Measurements from ENCODE around the gene CLOCK. TPM values are rescaled to one million over a fixed set of nuclear protein-coding genes. Genes with fewer than 3 reads are reported as not detected.
A peak's percentile ranks its signal among the peaks of the same experiment; 100 is the strongest.
"Not testable (repeated sequence)": the region's sequence is repeated elsewhere in the genome, so short reads cannot be mapped to it uniquely, and the experiment has no call there.

The CLOCK gene
- total RNA-seq (2022) (37.6 and 44.0 TPM in 2 replicates), Bru-seq, nascent RNA (percentile 84 among the genes with signal in this experiment), BruChase-seq, experiment 1, labeled RNA remaining after a 6-hour chase (percentile 88 among the genes with signal in this experiment), BruChase-seq, experiment 2, labeled RNA remaining after a 2-hour chase (percentile 85 among the genes with signal in this experiment)
- long read RNA-seq, partial matches to known transcripts: 2 of 31 reads
- long read RNA-seq, other reads (novel, unspliced or antisense): 28 of 31 reads

- TF ChIP-seq CTCF (IDR thresholded peaks at IDR 0.05; ENCODE audit: unreplicated experiment): peak; percentile 29
- Mint-ChIP-seq H3K27me3 (ENCODE audit: insufficient read depth, unreplicated experiment) (no peaks in the 10 kb centered on the region), H3K4me3 (ENCODE audit: unreplicated experiment) (peak within 1 kb of the TSS; percentile 87), H3K36me3 (ENCODE audit: insufficient read depth, unreplicated experiment) (peaks cover 7% of the 10 kb centered on the region), H3K4me1 (ENCODE audit: insufficient read depth, unreplicated experiment) (peaks cover 53% of the 10 kb centered on the region), H3K27ac (ENCODE audit: low read depth, unreplicated experiment) (peak within 1 kb of the TSS; percentile 49), H3K9me3 (ENCODE audit: unreplicated experiment) (no peaks in the 10 kb centered on the region)
- no TSS peak for BruUV-seq (replicated peaks)
- POLR2A ChIA-PET: interaction anchor here (0.5 to 4.8 kb wide), 20 partner anchors 22 to 976 kb away, joined by 3 to 55 read pairs (median 4); partner anchors contain the start of genes NMU and TMEM165
- CTCF ChIA-PET: interaction anchor here (0.7 to 0.9 kb wide), 3 partner anchors 15 to 544 kb away, joined by 3 to 4 read pairs (median 3); no protein-coding TSS in a partner anchor
- intact Hi-C loops (cut with micrococcal nuclease): loop anchor here (2.0 to 5.0 kb wide), 5 partner anchors 102 to 320 kb away; partner anchors contain the start of genes SRD5A3 and TMEM165
- peak; percentile 85 for DNase-seq (ENCODE audit: unreplicated experiment)
These were observed at the start of gene CLOCK for GRCh38 chr4:55546756-55547465. TSS of gene CLOCK (minus strand) at chr4:55546909. CDS start at chr4:55482785, 64,124 bp downstream.

- CTCF ChIA-PET: interaction anchor here (0.8 kb wide), 1 partner anchor 25 kb away, joined by 3 read pairs; no protein-coding TSS in a partner anchor
- DNase-seq (ENCODE audit: unreplicated experiment): no peak
- H3K27me3 Mint-ChIP-seq (ENCODE audit: insufficient read depth, unreplicated experiment): no peaks in the 10 kb centered on the region
- no TSS peak for BruUV-seq (replicated peaks)
- TF ChIP-seq CTCF (IDR thresholded peaks at IDR 0.05; ENCODE audit: unreplicated experiment): no peak
- peaks cover 7% of the 10 kb centered on the region for H3K9me3 Mint-ChIP-seq (ENCODE audit: unreplicated experiment)
- intact Hi-C loops (cut with micrococcal nuclease): no loop called here
- H3K27ac Mint-ChIP-seq (ENCODE audit: low read depth, unreplicated experiment): no peak within 1 kb of the TSS
- H3K36me3 Mint-ChIP-seq (ENCODE audit: insufficient read depth, unreplicated experiment): no peaks in the 10 kb centered on the region
- no peak within 1 kb of the TSS for H3K4me3 Mint-ChIP-seq (ENCODE audit: unreplicated experiment)
- no peaks in the 10 kb centered on the region for H3K4me1 Mint-ChIP-seq (ENCODE audit: insufficient read depth, unreplicated experiment)
- POLR2A ChIA-PET: no interaction called here
These were observed 45.3 kb upstream of the CLOCK start, which contains the start of gene PDCL2 for GRCh38 chr4:55592014-55592413. TSS of gene PDCL2 (minus strand) at chr4:55592245. CDS start at chr4:55592109, 136 bp downstream.

- Mint-ChIP-seq H3K27ac (ENCODE audit: low read depth, unreplicated experiment) (no peak overlapping the region), H3K4me3 (ENCODE audit: unreplicated experiment) (no peak overlapping the region), H3K36me3 (ENCODE audit: insufficient read depth, unreplicated experiment) (no peaks in the 10 kb centered on the region), H3K27me3 (ENCODE audit: insufficient read depth, unreplicated experiment) (no peaks in the 10 kb centered on the region), H3K4me1 (ENCODE audit: insufficient read depth, unreplicated experiment) (no peaks in the 10 kb centered on the region), H3K9me3 (ENCODE audit: unreplicated experiment) (peaks cover 14% of the 10 kb centered on the region)
- DNase-seq (ENCODE audit: unreplicated experiment): no peak
- no peak for TF ChIP-seq CTCF (IDR thresholded peaks at IDR 0.05; ENCODE audit: unreplicated experiment)
- BruUV-seq (replicated peaks): no TSS peak
- ChIA-PET CTCF (interaction anchor here (0.7 kb wide), 1 partner anchor 765 kb away, joined by 3 read pairs; no protein-coding TSS in a partner anchor), POLR2A (interaction anchor here (1.0 kb wide), 1 partner anchor 22 kb away, joined by 4 read pairs; no protein-coding TSS in a partner anchor)
- intact Hi-C loops (cut with micrococcal nuclease): no loop called here
These were observed 41.5 kb upstream of the CLOCK start for GRCh38 chr4:55588160-55588559.

GRCh38 chr4:55582773-55583172, 36.1 kb upstream of the CLOCK start:
- H3K9me3 Mint-ChIP-seq (ENCODE audit: unreplicated experiment); H3K27ac Mint-ChIP-seq (ENCODE audit: low read depth, unreplicated experiment); H3K4me3 Mint-ChIP-seq (ENCODE audit: unreplicated experiment); DNase-seq (ENCODE audit: unreplicated experiment); H3K27me3 Mint-ChIP-seq (ENCODE audit: insufficient read depth, unreplicated experiment); BruUV-seq (replicated peaks); H3K4me1 Mint-ChIP-seq (ENCODE audit: insufficient read depth, unreplicated experiment); H3K36me3 Mint-ChIP-seq (ENCODE audit: insufficient read depth, unreplicated experiment); CTCF ChIA-PET; intact Hi-C loops (cut with micrococcal nuclease): not testable (repeated sequence)
- POLR2A ChIA-PET: interaction anchor here (0.8 kb wide), 1 partner anchor 37 kb away, joined by 3 read pairs; no protein-coding TSS in a partner anchor
